SH-SY5Y (cell line): ENCODE data around the gene OTX1.

ENCODE experiments used
- GATA2 ChIP-seq: IDR thresholded peaks from 2 replicates; pipeline ENCODE4 v1.6.1; 2011; ENCODE audit warnings: mild to moderate bottlenecking, low read depth, low read length
- GATA3 ChIP-seq: IDR thresholded peaks from 2 replicates; pipeline ENCODE4 v1.6.1; 2011; ENCODE audit warnings: low read depth, mild to moderate bottlenecking, low read length, moderate library complexity

Gene OTX1

GRCh38 chr2:63064197-63064596, 13.6 kb downstream of the OTX1 start:
- TF ChIP-seq GATA2 (no peak), GATA3 (no peak)

- no peak for TF ChIP-seq GATA2
- no peak for TF ChIP-seq GATA3
Measured at GRCh38 chr2:63064661-63065060, 14.0 kb downstream of the OTX1 start.

- TF ChIP-seq GATA2, result no peak
- TF ChIP-seq GATA3, result no peak
Measured at GRCh38 chr2:63066265-63066664, 15.6 kb downstream of the OTX1 start.

GRCh38 chr2:63066838-63067237, 16.2 kb downstream of the OTX1 start:
- TF ChIP-seq GATA3 (no peak), GATA2 (no peak)

GRCh38 chr2:63071664-63072063, 21.0 kb downstream of the OTX1 start:
- TF ChIP-seq GATA2, result no peak

- TF ChIP-seq GATA2 (no peak), GATA3 (no peak)
Measured at GRCh38 chr2:63073994-63074393, 23.4 kb downstream of the OTX1 start.

- TF ChIP-seq GATA3 (no peak), GATA2 (no peak)
Measured at GRCh38 chr2:63078852-63079606, 28.4 kb downstream of the OTX1 start.

GRCh38 chr2:63081404-63081803, 30.8 kb downstream of the OTX1 start:
- no peak for TF ChIP-seq GATA2
- no peak for TF ChIP-seq GATA3

- TF ChIP-seq GATA2 (no peak), GATA3 (no peak)
Measured at GRCh38 chr2:63086687-63087086, 36.1 kb downstream of the OTX1 start.

- TF ChIP-seq GATA3 (no peak), GATA2 (no peak)
Measured at GRCh38 chr2:63092401-63092800, 41.8 kb downstream of the OTX1 start.

GRCh38 chr2:63092857-63093256, 42.2 kb downstream of the OTX1 start:
- TF ChIP-seq GATA3 (no peak), GATA2 (no peak)

- TF ChIP-seq GATA3 (no peak), GATA2 (no peak)
Measured at GRCh38 chr2:63093502-63093901, 42.9 kb downstream of the OTX1 start.

- TF ChIP-seq GATA2, result no peak
- TF ChIP-seq GATA3, result no peak
Measured at GRCh38 chr2:63096491-63096890, 45.9 kb downstream of the OTX1 start.

GRCh38 chr2:63099032-63099431, 48.4 kb downstream of the OTX1 start:
- TF ChIP-seq GATA2 (no peak), GATA3 (no peak)

- TF ChIP-seq GATA2, result no peak
- TF ChIP-seq GATA3, result no peak
Measured at GRCh38 chr2:63101954-63102353, 51.3 kb downstream of the OTX1 start.

- no peak for TF ChIP-seq GATA3
- TF ChIP-seq GATA2, result no peak
Measured at GRCh38 chr2:63104482-63104881, 53.9 kb downstream of the OTX1 start.
